Retinal pigment epithelial cell (primary cell): ENCODE results near the gene SPRED3.

ENCODE experiments used
- DNase-seq: peaks from one replicate; pipeline ENCODE4 v3.0.0-alpha.2; 2010; ENCODE audit warnings: low read depth
- H3K4me3 ChIP-seq: 2 replicates; pipeline ENCODE4 v1.5.1; 2011; ENCODE audit warnings: mild to moderate bottlenecking, low read length, control low read depth, moderate library complexity
- TF ChIP-seq, protein P1 (sequence below): conservative IDR thresholded peaks from 2 replicates; pipeline ENCODE4 v1.5.1; 2011; ENCODE audit warnings: low read depth, low read length, control low read depth, inconsistent platforms

The SPRED3 gene

DNA sequence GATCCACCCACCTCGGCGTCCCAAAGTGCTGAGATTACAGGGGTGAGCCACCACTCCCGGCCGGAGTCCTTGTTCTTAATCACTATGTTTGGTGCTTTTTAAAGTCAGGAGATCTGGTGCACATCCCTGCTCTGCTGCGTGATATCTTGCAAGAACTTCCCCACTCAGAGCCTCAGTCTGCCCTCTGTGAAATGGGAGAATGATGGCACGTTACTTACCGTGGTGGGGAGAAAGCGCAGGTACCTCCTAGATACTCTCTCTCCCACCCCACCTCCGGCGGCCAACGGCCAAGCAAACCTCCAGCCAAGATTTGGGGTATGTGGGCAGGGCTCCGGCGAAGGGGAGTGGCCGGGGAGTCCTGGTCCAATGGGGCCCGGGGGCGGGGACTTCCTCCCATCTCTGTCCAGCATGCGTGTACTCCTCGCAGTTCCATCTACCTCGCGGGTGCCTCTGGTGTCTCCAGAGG, 44.8 kb downstream of the SPRED3 start, which contains the start of gene RYR1:
TSS of gene RYR1 (plus strand) at position 424 of the 466 bp plus-strand sequence. CDS start 139 bp downstream, outside the sequence.
- TF ChIP-seq, protein P1, sequence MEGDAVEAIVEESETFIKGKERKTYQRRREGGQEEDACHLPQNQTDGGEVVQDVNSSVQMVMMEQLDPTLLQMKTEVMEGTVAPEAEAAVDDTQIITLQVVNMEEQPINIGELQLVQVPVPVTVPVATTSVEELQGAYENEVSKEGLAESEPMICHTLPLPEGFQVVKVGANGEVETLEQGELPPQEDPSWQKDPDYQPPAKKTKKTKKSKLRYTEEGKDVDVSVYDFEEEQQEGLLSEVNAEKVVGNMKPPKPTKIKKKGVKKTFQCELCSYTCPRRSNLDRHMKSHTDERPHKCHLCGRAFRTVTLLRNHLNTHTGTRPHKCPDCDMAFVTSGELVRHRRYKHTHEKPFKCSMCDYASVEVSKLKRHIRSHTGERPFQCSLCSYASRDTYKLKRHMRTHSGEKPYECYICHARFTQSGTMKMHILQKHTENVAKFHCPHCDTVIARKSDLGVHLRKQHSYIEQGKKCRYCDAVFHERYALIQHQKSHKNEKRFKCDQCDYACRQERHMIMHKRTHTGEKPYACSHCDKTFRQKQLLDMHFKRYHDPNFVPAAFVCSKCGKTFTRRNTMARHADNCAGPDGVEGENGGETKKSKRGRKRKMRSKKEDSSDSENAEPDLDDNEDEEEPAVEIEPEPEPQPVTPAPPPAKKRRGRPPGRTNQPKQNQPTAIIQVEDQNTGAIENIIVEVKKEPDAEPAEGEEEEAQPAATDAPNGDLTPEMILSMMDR, result no peak
- no peak within 1 kb of the TSS for H3K4me3 ChIP-seq
- DNase-seq, result no peak

DNA sequence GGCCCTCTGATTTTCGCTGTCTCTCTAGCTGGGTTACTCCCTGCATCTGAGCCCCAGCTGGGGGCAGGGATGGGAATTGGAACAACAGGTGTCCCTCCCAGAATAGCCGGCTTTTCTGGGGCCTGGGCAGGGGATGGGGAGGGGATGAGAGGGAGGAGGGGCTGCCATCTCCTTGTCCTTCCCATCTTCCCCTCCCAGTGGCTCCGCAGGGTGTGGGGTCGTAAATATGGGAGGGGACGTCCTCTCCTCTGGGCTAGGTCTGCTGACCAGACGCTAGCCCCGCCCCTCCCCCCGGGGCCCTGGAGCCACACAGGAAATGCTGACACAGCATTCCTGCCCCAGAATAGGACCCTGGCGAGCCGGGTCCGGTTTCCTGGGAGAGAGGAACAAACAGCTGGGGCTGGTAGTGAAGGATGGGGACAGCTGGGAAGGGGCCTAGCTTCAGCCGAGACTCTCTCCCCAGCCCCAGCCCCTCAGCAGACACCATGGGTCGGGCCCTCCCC, 46.1 kb downstream of the SPRED3 start:
- TF ChIP-seq, protein P1, result no peak
- H3K4me3 ChIP-seq, result no peak overlapping the region
- DNase-seq, result no peak

DNA sequence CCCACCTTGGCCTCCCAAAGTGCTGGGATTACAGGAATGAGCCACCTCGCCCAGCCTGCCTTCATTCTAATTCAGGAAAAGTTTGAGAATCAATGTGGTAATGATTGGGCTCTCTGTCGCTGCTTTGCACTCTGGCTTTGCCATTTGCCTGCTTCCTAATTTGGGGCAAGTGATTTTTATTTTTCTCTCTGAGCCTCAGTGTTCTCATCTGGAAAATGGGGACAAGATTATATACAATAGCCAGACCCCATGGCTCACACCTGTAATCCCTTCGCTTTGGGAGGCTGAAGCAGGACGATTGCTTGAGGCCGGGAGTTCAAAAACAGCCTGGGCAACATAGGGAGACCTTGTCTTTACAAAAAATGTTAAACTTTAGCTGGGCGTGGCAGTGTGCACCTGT, 48.8 kb downstream of the SPRED3 start:
- H3K4me3 ChIP-seq, result no peak overlapping the region
- DNase-seq, result no peak
- TF ChIP-seq, protein P1, result no peak

DNA sequence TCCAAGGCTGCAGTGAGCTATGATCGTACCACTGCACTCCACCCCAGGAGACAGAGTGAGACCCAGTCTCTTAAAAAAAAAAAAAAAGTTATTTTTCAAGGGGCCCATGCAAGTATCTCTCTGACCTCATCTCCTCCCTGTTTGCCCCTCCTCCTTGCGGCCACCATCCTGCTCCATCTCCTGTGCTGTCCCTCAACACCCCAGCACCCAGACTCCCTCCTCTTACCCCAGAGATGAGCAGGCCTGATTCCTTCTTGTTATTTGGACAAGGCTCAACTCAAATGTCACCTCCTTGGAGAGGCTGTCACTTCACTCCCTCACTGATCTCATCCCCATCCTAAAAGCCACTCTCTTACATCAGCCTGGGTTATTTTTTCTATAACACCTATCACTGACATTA, 49.4 kb downstream of the SPRED3 start:
- TF ChIP-seq, protein P1, result no peak
- H3K4me3 ChIP-seq, result no peak overlapping the region
- no peak for DNase-seq

DNA sequence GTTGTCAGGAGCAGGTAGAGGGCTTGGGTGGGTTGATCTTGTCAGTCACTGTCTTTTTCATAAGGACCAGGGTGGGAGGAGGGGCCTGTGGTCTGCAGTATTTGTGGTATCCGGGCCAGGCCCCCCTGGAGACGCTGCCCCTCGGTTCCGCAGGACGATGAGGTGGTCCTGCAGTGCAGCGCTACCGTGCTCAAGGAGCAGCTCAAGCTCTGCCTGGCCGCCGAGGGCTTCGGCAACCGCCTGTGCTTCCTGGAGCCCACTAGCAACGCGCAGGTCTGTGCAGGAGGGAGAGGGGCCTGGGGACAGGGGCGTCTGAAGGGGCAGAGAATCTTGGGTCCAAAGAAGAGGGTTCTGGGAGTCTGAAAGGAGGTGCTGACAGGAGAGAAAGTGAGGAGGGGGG, 52.1 kb downstream of the SPRED3 start:
- no peak overlapping the region for H3K4me3 ChIP-seq
- TF ChIP-seq, protein P1, result no peak
- no peak for DNase-seq

DNA sequence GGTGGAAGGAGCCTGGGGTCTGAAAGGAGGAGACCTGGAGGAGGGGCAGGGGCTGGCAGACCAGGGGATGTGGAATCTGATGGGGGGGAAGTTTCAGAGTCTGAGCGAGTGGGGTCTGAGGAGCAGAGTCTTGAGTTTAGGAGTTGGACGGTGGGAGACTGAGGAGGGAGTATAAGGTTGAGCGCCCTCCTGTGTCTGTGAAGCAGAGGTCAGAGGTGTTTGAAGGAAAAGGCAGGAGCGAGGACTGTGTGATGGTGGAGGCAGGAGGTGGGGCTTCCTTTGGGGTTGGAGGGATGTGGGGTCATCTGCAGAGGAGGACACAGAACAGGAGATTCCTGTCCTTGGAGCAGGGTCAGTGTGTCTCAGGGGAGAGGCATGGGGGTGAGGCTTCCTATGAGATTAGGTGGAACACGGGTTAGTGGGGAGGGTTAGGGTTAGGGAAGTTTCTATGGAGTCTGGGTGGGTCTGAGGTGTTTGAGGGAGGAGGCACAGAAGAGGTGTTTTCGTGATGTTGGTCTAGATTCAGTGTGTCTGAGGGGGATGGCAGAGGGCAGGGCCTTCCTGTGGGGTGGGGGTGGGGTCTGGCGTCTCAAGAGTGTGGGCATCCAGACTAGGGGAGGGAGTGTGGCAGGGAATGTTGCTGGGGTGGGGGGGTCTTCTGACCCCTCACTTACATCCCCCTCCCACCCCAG, 53.3 kb downstream of the SPRED3 start:
- no peak overlapping the region for H3K4me3 ChIP-seq
- DNase-seq, result no peak

DNA sequence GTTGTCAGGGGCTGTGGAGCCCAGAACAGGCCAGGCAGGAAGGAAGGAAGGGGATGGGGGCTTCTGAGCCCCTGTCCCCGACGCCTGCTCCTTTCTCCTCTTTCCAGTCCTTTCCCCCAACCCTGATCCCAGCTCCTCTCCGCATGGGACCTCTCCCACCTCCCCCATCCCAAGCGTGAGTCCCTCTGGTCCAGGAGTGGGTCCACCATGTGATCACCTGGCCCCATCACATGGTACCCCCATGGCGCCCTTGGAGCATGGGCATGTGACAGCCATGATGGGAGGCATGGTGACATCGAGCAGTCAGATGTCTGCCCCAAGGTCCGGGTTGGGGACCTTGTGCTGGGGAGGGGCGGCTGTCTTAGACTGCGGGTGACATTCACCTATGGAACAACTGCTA, 54.2 kb downstream of the SPRED3 start:
- no peak for DNase-seq
- TF ChIP-seq, protein P1, result no peak
- H3K4me3 ChIP-seq, result no peak overlapping the region

More for the DNA sequence above, 53.3 kb downstream of the SPRED3 start:
- TF ChIP-seq, protein P1, result peak; percentile 19
